B cell (primary cell): Measurements from ENCODE around the gene MCF2L. TPM values are rescaled to one million over a fixed set of nuclear protein-coding genes. Genes with fewer than 3 reads are reported as not detected.

ENCODE experiments used
- ATAC-seq: fragments of 200-7000 bp; cut with Tn5 transposase; one replicate; pipeline ENCODE4 v1.10.0; 2021; ENCODE audit warnings: low read depth, mild to moderate bottlenecking, moderate number of reproducible peaks, moderate library complexity
- CTCF ChIA-PET: fragments of 350-600 bp; sonication (Branson Sonifier 250); formaldehyde crosslinking; loops from one replicate; lab custom pipeline; 2021; ENCODE audit warnings: antibody characterized with exemption, inconsistent platforms; lab: Charles Lee
- POLR2A ChIA-PET: fragments of 350-600 bp; sonication (Branson Sonifier 250); formaldehyde crosslinking; loops from one replicate; lab custom pipeline; 2021; ENCODE audit warnings: antibody characterized with exemption; lab: Charles Lee
- DNase-seq: peaks from one replicate; pipeline ENCODE4 v3.0.0; 2013
- H2AFZ ChIP-seq: 2 replicates; pipeline ENCODE4 v1.6.1; 2012; ENCODE audit warnings: mild to moderate bottlenecking, low read depth, low read length; ENCODE audit not compliant: insufficient read depth, poor library complexity, severe bottlenecking
- H3K27ac ChIP-seq, 2 donors: 1 replicate in 1 of 2; 2 replicates in 1 of 2; pipeline ENCODE4 v1.5.1; 2012 to 2013; ENCODE audit warnings: low read length in 2 of 2, mild to moderate bottlenecking in 2 of 2, moderate library complexity in 1 of 2
- H3K27me3 ChIP-seq, 4 experiments: fragments of 200-600 bp in 1 of 4; sonication (generic) in 1 of 4; replicated peaks in 1 of 4; 1 replicate in 2 of 4; 2 replicates in 2 of 4; pipeline versions ENCODE4 v1.6.1 to v1.7.0; 2013 to 2016; ENCODE audit warnings: low read length in 3 of 4, mild to moderate bottlenecking in 2 of 4, mixed read lengths in 1 of 4, moderate library complexity in 1 of 4; ENCODE audit not compliant: insufficient read depth in 4 of 4, control insufficient read depth in 3 of 4; ENCODE audit errors: control extremely low read depth in 1 of 4
- H3K36me3 ChIP-seq, 2 experiments: replicated peaks in 1 of 2; 1 replicate in 1 of 2; 2 replicates in 1 of 2; pipeline versions ENCODE4 v1.6.1 to v1.7.1; 2013; ENCODE audit warnings: low read length in 1 of 2; ENCODE audit not compliant: insufficient read depth in 2 of 2, control insufficient read depth in 1 of 2; ENCODE audit errors: control extremely low read depth in 1 of 2, extremely low read depth in 1 of 2
- H3K4me1 ChIP-seq, 2 donors: fragments of 200-600 bp in 1 of 2; sonication (generic) in 1 of 2; 1 replicate in 1 of 2; 2 replicates in 1 of 2; pipeline versions ENCODE4 v1.5.1 to v1.6.1; 2013 to 2017; ENCODE audit warnings: low read length in 2 of 2; ENCODE audit not compliant: control insufficient read depth in 2 of 2, insufficient read depth in 2 of 2
- H3K4me2 ChIP-seq: replicated peaks from 2 replicates; pipeline ENCODE3; 2012; ENCODE audit warnings: mild to moderate bottlenecking, low read depth, low read length; ENCODE audit not compliant: poor library complexity, severe bottlenecking
- H3K4me3 ChIP-seq, 5 experiments: fragments of 200-600 bp in 1 of 5; sonication (generic) in 1 of 5; 1 replicate in 3 of 5; 2 replicates in 2 of 5; pipeline versions ENCODE4 v1.5.1 to v1.7.0; 2011 to 2016; ENCODE audit warnings: low read length in 4 of 5, mild to moderate bottlenecking in 4 of 5, low read depth in 2 of 5, control low read depth in 1 of 5, moderate library complexity in 1 of 5; ENCODE audit not compliant: insufficient read depth in 1 of 5; ENCODE audit errors: control extremely low read depth in 1 of 5, extremely low read depth in 1 of 5
- H3K79me2 ChIP-seq: fragments of 200-600 bp; sonication (generic); one replicate; pipeline ENCODE4 v1.6.0; 2016; ENCODE audit warnings: low read length; ENCODE audit not compliant: control insufficient read depth, insufficient read depth
- H3K9ac ChIP-seq: fragments of 200-600 bp; sonication (generic); 2 replicates; pipeline ENCODE4 v1.6.1; 2017; ENCODE audit warnings: mild to moderate bottlenecking, low read length, moderate library complexity
- H3K9me3 ChIP-seq, 3 donors: one replicate each; pipeline versions ENCODE4 v1.6.1 to v1.7.1; 2013; ENCODE audit warnings: low read length in 2 of 3; ENCODE audit not compliant: control insufficient read depth in 2 of 3, insufficient read depth in 1 of 3; ENCODE audit errors: control extremely low read depth in 1 of 3
- H4K20me1 ChIP-seq: 2 replicates; pipeline ENCODE4 v1.6.0; 2012; ENCODE audit warnings: mild to moderate bottlenecking, low read length; ENCODE audit not compliant: insufficient read depth, control insufficient read depth, poor library complexity, severe bottlenecking
- H3K27ac Mint-ChIP-seq: one replicate; pipeline ENCODE4 v1.8.0; 2021; ENCODE audit warnings: mixed read lengths
- H3K27me3 Mint-ChIP-seq: one replicate; pipeline ENCODE4 v1.8.0; 2021; ENCODE audit warnings: mixed read lengths
- H3K4me1 Mint-ChIP-seq: one replicate; pipeline ENCODE4 v1.8.0; 2021; ENCODE audit warnings: mixed read lengths
- H3K4me3 Mint-ChIP-seq: one replicate; pipeline ENCODE4 v1.8.0; 2021; ENCODE audit warnings: mixed read lengths
- H3K9me3 Mint-ChIP-seq: one replicate; pipeline ENCODE4 v1.8.0; 2022; ENCODE audit warnings: mixed read lengths; ENCODE audit not compliant: insufficient read depth
- EZH2 ChIP-seq: IDR thresholded peaks from 2 replicates; pipeline ENCODE4 v1.6.1; 2012; ENCODE audit warnings: borderline replicate concordance, low read depth, mild to moderate bottlenecking, moderate library complexity, low read length; ENCODE audit not compliant: insufficient read depth, poor library complexity, severe bottlenecking
- WGBS: methylation state at CpG from one replicate; pipeline ENCODE4 v1.1.5; 2013; ENCODE audit warnings: missing lambda C conversion rate; ENCODE audit not compliant: insufficient coverage; 5-methylcytosine and 5-hydroxymethylcytosine counted together
- intact Hi-C: fragments of 100-400 bp; cut with micrococcal nuclease; formaldehyde crosslinking; loops from one replicate; pipeline ENCODE4 v1.10.0; 2022
- polyA plus RNA-seq: library from polyadenylated mRNA; depleted of rRNA; stranded (reverse); fragments of >200 nt; gene quantifications from 2 replicates; pipeline ENCODE4 v1.2.3, GENCODE V29; 2012
- total RNA-seq, 2 donors: library from RNA; stranded (reverse); fragments of 120-200 nt in 1 of 2; gene quantifications; 1 replicate in 1 of 2; 2 replicates in 1 of 2; pipeline versions ENCODE4 v1.2.3 to v1.2.4, GENCODE V29; 2013 to 2022
- TF ChIP-seq, protein P1 (sequence below): fragments of 200-600 bp; IDR thresholded peaks from one replicate; pipeline ENCODE4 v1.8.0; 2022; ENCODE audit warnings: antibody characterized with exemption, mild to moderate bottlenecking

Gene MCF2L
- total and polyA plus RNA-seq, 2 donors (not counting 1 experiment from before 2014, with no cell fraction given) = 3.7 to 8.2 TPM

DNA sequence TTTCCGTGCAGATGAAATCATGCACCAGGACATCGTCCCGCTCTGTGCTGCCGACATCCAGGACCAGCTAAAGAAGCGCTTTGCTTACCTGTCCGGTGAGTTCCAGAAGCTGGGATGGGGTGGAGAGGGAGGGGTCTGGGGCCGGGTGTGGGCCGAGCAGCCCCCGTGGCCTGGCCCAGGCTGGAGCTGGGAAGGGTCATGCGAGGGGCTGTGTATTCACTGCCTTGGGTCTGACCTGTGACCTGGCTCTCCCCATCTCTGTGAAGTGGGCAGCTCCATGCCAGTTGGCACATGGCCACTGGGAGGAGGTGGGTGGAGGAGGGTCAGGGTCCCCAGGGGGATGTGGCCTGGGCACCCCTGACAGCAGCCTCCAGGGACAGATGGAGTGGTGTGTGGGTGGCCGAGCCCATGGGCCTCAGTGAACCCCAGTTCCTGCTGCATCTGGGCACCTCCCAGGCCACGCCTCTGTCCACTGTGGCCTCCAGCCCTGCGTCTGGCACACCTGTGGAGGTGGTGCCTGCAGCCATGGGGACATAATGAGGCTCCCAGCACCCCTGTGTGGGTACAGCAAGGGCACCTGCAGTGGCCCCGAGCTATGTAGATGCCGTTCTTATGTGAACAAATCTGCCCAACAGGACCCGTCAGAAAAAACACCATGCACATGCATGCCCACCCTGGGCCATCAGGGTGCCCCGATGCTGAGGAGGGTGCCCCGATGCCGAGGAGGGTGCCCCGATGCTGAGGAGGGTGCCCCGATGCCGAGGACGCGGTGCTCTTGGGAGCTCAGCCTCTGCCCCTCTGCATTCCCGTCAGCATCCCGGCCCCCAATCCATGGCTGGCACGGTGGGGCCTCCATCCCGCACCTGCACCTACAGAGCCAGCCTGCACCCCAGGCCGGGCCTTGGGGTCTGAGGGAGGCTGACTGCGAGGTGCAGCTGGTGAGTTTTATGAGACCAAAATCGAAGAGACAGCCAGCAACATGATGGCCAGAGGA is 46.0 kb downstream of the MCF2L start:
- no peaks in the 10 kb centered on the region for H3K27me3 ChIP-seq
- intact Hi-C loops = no loop called here
- no peak overlapping the region for H3K27ac Mint-ChIP-seq
- no peak overlapping the region for H3K4me3 ChIP-seq
- H3K9me3 Mint-ChIP-seq = no peaks in the 10 kb centered on the region
- H3K36me3 ChIP-seq = no peaks in the 10 kb centered on the region
- no peak overlapping the region for H3K4me3 Mint-ChIP-seq
- ChIA-PET POLR2A (no interaction called here), CTCF (no interaction called here)
- H3K79me2 ChIP-seq = no peaks in the 10 kb centered on the region
- DNase-seq = no peak
- 90% methylated on average over 29 of the region's 31 CpGs for WGBS
- H3K27ac ChIP-seq = no peak overlapping the region
- peaks cover 3% of the 10 kb centered on the region for H3K27me3 Mint-ChIP-seq
- H3K4me2 ChIP-seq = no peak overlapping the region
- no peak overlapping the region for H2AFZ ChIP-seq
- peaks cover 7% of the 10 kb centered on the region for H3K4me1 Mint-ChIP-seq
- no peak overlapping the region for H3K9ac ChIP-seq
- H4K20me1 ChIP-seq = no peaks in the 10 kb centered on the region
- peaks cover 0 to 3% (median 0%) of the 10 kb centered on the region in 3 donors for H3K9me3 ChIP-seq
- TF ChIP-seq EZH2 = no peak
- TF ChIP-seq, protein P1, sequence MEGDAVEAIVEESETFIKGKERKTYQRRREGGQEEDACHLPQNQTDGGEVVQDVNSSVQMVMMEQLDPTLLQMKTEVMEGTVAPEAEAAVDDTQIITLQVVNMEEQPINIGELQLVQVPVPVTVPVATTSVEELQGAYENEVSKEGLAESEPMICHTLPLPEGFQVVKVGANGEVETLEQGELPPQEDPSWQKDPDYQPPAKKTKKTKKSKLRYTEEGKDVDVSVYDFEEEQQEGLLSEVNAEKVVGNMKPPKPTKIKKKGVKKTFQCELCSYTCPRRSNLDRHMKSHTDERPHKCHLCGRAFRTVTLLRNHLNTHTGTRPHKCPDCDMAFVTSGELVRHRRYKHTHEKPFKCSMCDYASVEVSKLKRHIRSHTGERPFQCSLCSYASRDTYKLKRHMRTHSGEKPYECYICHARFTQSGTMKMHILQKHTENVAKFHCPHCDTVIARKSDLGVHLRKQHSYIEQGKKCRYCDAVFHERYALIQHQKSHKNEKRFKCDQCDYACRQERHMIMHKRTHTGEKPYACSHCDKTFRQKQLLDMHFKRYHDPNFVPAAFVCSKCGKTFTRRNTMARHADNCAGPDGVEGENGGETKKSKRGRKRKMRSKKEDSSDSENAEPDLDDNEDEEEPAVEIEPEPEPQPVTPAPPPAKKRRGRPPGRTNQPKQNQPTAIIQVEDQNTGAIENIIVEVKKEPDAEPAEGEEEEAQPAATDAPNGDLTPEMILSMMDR = no peak
- ATAC-seq = no peak
- H3K4me1 ChIP-seq = peaks cover 0 to under 1% of the 10 kb centered on the region in 2 donors
